Activated CD8-positive, alpha-beta memory T cell treated with anti-CD3 and anti-CD28 coated beads, Interleukin-2, amount 10 ng/mL, durations not matched to agents 7 days and 5 days (primary cell): Measurements from ENCODE around the gene CACTIN. TPM values are rescaled to one million over a fixed set of nuclear protein-coding genes. Genes with fewer than 3 reads are reported as not detected.
A peak's percentile ranks its signal among the peaks of the same experiment; 100 is the strongest.
"Not testable (repeated sequence)": the region's sequence is repeated elsewhere in the genome, so short reads cannot be mapped to it uniquely, and the experiment has no call there.

Source experiments
- ATAC-seq: fragments of 150-1000 bp; cut with Tn5 transposase; one replicate; pipeline ENCODE4 v1.10.0; 2021; ENCODE audit warnings: moderate library complexity
- CTCF ChIA-PET: fragments of 350-600 bp; sonication (Branson Sonifier 250); formaldehyde crosslinking; loops from one replicate; lab custom pipeline; 2021; ENCODE audit warnings: antibody characterized with exemption; lab: Charles Lee
- DNase-seq: peaks from one replicate; pipeline ENCODE4 v3.0.0-alpha.2; 2020
- H3K27ac Mint-ChIP-seq: one replicate; pipeline ENCODE4 v1.8.0; 2021; ENCODE audit warnings: mild to moderate bottlenecking, mixed read lengths
- H3K27me3 Mint-ChIP-seq: one replicate; pipeline ENCODE4 v1.8.0; 2021; ENCODE audit warnings: mixed read lengths
- H3K36me3 Mint-ChIP-seq: one replicate; pipeline ENCODE4 v1.8.0; 2021; ENCODE audit warnings: mild to moderate bottlenecking, mixed read lengths
- H3K4me1 Mint-ChIP-seq: one replicate; pipeline ENCODE4 v1.8.0; 2021; ENCODE audit warnings: mixed read lengths
- H3K4me3 Mint-ChIP-seq: one replicate; pipeline ENCODE4 v1.8.0; 2021; ENCODE audit warnings: mild to moderate bottlenecking, moderate library complexity, mixed read lengths
- H3K9me3 Mint-ChIP-seq: one replicate; pipeline ENCODE4 v1.8.0; 2022; ENCODE audit warnings: low read depth, mixed read lengths
- total RNA-seq, 2 experiments: library from RNA; stranded (reverse); gene quantifications; one replicate each; pipeline ENCODE4 v1.2.3, GENCODE V29; 2021

Gene CACTIN
- total RNA-seq, 2 experiments from 2014 or later, result 33.4 to 33.7 TPM

DNA sequence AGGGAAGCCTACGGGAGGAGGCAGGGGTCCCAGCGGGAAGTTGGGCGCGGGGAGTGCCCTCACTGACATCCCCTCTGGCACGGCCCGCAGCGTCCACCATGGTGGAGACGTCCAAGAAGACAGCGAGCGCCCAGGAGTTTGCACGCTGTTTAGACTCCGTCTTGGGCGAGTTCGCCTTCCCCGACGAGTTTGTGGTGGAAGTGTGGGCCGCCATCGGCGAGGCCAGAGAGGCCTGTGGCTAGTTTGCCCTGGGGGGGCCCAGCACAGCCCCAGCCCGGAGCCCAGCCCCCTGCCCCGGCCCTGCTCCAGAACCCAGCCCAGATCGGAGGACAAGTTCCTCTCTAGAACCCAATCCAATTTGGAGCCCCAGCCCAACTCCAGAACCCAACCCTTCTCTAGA is 36.6 kb downstream of the CACTIN start:
- H3K4me1 Mint-ChIP-seq, result no peaks in the 10 kb centered on the region
- H3K36me3 Mint-ChIP-seq, result no peaks in the 10 kb centered on the region
- no peak overlapping the region for H3K4me3 Mint-ChIP-seq
- no peaks in the 10 kb centered on the region for H3K27me3 Mint-ChIP-seq
- DNase-seq, result no peak
- ATAC-seq, result no peak
- CTCF ChIA-PET, result interaction anchor here (2.4 kb wide), 1 partner anchor 103 kb away, joined by 6 read pairs; no protein-coding TSS in a partner anchor
- H3K9me3 Mint-ChIP-seq, result no peaks in the 10 kb centered on the region
- H3K27ac Mint-ChIP-seq, result no peak overlapping the region

DNA sequence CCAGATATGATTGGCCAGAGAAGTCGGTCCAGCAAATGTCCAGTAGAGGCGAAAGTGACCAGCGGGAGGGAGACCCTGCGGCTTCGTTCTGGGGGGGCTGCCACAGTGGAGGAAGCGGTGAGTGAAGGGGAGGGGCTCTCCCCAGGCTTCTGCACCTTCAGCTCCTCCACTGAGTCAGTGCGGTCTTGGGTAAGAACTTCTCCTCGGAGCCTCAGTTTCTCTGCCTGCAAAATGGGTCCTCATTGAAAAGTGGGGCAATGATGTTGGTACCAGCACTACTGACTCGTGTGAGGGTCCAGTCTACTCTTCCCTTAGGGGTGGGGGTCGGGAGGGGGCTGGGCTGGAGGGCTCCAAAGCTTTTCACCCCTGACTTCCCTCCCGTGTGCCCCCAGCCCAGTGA is 37.2 kb downstream of the CACTIN start:
- no peaks in the 10 kb centered on the region for H3K36me3 Mint-ChIP-seq
- H3K27ac Mint-ChIP-seq, result no peak overlapping the region
- DNase-seq, result no peak
- H3K9me3 Mint-ChIP-seq, result no peaks in the 10 kb centered on the region
- CTCF ChIA-PET, result no interaction called here
- ATAC-seq, result no peak
- H3K4me3 Mint-ChIP-seq, result no peak overlapping the region
- H3K27me3 Mint-ChIP-seq, result no peaks in the 10 kb centered on the region
- no peaks in the 10 kb centered on the region for H3K4me1 Mint-ChIP-seq

DNA sequence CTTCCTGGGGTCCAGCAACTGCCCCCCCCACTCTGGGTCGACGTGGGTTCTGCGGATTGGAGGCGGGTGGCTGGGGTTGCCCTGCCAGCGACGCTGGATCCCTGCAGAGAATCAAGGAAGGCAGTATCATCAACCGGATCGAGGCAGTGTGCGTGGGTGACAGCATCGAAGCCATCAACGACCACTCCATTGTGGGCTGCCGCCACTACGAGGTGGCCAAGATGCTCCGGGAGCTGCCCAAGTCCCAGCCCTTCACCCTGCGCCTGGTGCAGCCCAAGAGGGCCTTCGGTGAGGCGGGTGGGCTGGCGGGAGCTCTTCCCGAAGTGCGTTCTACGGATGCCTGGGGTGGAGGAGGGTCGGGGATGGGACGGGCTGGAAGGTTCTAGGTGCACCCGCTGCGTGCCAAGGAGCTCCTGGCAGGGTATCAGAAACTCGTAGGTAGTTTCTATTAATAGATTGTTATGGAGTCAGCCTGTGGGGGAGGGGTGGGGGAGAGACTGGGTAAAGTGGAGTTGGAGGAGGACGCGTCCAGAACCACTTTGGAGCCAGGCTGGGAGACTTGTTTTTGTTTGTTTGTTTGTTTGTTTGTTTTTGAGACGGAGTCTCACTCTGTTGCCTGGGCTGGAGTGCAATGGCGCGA is 39.8 kb downstream of the CACTIN start:
- ATAC-seq (no peak), DNase-seq (no peak)
- CTCF ChIA-PET, result interaction anchor here (1.2 to 2.1 kb wide), 2 partner anchors 32 to 42 kb away, joined by 3 to 9 read pairs; no protein-coding TSS in a partner anchor
- no peaks in the 10 kb centered on the region for H3K9me3 Mint-ChIP-seq
- H3K36me3 Mint-ChIP-seq, result no peaks in the 10 kb centered on the region
- peaks cover 6% of the 10 kb centered on the region for H3K27me3 Mint-ChIP-seq
- H3K27ac Mint-ChIP-seq, result no peak overlapping the region
- no peak overlapping the region for H3K4me3 Mint-ChIP-seq
- H3K4me1 Mint-ChIP-seq, result no peaks in the 10 kb centered on the region

DNA sequence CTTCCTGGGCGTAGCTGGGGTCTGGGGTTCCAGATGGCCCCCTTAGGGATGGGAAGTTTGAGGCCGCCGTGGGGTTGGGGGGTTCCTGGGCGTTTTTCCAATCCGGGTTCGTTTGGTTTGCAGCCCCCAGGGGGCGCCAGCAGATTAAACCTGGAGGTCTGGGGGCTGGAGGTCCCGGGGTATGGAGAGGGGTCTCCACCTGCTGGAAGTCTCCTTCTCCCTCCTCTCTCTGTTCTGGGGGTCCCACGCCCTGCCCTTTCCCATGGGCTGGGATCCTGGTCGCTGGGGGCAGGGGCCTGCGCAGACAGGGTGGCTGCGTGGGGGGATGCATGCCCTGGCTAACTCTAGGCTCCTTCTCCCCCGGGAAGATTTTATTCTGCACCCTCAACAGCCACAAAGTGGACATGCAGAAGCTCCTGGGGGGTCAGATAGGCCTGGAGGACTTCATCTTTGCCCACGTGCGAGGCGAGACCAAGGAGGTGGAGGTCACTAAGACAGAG is 40.4 kb downstream of the CACTIN start:
- CTCF ChIA-PET, result interaction anchor here (0.5 to 1.7 kb wide), 7 partner anchors 16 to 69 kb away, joined by 3 to 7 read pairs (median 4); partner anchors contain the start of gene TBXA2R
- H3K36me3 Mint-ChIP-seq, result no peaks in the 10 kb centered on the region
- H3K27ac Mint-ChIP-seq, result no peak overlapping the region
- no peaks in the 10 kb centered on the region for H3K9me3 Mint-ChIP-seq
- no peak for DNase-seq
- no peak overlapping the region for H3K4me3 Mint-ChIP-seq
- ATAC-seq, result no peak
- H3K27me3 Mint-ChIP-seq, result peaks cover 6% of the 10 kb centered on the region
- no peaks in the 10 kb centered on the region for H3K4me1 Mint-ChIP-seq

DNA sequence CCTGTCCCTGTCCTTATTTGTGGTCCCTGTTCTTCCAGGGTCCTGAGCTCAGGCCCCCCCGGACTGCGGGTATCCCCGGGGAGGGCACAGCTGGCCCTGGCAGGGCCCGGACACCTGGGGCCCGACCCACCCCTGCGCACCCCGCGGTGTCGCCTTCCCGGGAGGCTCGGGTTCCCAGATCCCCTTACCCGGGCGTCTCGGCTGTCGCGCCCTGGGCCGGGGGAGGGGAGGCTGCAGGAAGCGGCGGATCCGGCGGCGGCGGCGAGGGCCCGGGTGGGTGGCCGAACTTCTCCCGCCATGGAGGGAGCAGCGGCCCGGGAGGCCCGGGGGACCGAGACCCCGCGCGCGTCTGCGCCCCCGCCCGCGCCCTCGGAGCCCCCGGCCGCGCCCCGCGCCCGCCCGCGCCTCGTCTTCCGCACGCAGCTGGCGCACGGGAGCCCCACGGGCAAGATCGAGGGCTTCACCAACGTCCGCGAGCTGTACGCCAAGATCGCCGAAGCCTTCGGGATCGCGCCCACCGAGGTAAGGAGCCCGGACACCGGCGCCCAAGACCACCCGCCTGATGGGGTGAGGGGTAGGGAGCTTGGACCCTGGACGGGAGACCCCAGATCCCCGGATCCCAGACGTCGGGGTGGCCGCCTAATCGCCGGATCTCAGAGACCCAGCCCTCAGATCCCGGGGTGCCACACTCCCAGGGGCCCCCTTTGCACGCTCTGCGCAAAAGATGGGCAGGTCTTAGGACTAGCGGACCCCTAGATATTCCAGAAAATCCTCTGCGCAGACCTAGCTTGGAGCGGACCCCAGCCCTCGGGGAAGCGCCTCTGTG is 41.1 kb downstream of the CACTIN start, which contains the start of gene GIPC3:
Gene GIPC3 (plus strand): TSS at position 178 of the 826 bp plus-strand sequence. CDS start 120 bp downstream, at position 298.
- H3K4me1 Mint-ChIP-seq, result no peaks in the 10 kb centered on the region
- H3K36me3 Mint-ChIP-seq, result no peaks in the 10 kb centered on the region
- ATAC-seq (peak; percentile 27), DNase-seq (no peak)
- H3K27ac Mint-ChIP-seq, result no peak within 1 kb of the TSS
- H3K4me3 Mint-ChIP-seq, result no peak within 1 kb of the TSS
- CTCF ChIA-PET, result interaction anchor here (0.5 to 1.7 kb wide), 7 partner anchors 16 to 68 kb away, joined by 3 to 7 read pairs (median 4); partner anchors contain the start of gene TBXA2R
- no peaks in the 10 kb centered on the region for H3K9me3 Mint-ChIP-seq
- H3K27me3 Mint-ChIP-seq, result peaks cover 6% of the 10 kb centered on the region

DNA sequence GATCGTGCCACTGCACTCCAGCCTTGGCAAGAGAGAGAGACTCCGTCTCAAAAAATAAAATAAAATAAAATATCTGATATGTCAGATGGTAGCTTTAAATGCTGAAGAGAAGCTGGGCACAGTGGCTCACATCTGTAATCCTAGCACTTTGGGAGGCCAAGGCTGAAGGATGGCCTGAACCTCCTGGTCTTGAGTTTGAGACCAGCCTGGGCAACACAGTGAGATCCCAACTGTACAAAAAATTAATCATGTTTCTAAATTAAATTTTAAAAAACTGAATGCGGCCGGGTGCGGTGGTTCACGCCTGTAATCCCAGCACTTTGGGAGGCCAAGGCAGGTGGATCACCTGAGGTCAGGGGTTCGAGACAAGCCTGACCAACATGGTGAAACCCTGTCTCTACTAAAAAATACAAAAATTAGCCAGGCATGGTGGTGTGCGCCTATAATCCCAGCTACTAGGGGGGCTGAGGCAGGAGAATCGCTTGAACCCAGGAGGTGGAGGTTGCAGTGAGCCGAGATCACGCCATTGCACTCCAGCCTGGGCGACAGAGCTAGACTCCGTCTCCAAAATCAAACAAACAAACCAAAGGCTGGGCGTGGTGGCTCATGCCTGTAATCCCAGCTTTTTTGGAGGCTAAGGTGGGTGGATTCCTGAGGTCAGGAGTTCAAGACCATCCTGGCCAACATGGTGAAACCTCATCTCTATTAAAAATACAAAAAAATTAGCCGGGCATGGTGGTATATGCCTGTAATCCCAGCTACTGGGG is 42.4 kb downstream of the CACTIN start:
- H3K27ac Mint-ChIP-seq, H3K4me1 Mint-ChIP-seq, H3K9me3 Mint-ChIP-seq, H3K36me3 Mint-ChIP-seq, ATAC-seq, H3K4me3 Mint-ChIP-seq, H3K27me3 Mint-ChIP-seq, DNase-seq: not testable (repeated sequence)
- CTCF ChIA-PET, result interaction anchor here (0.8 to 1.7 kb wide), 3 partner anchors 14 to 39 kb away, joined by 3 to 7 read pairs (median 4); no protein-coding TSS in a partner anchor

DNA sequence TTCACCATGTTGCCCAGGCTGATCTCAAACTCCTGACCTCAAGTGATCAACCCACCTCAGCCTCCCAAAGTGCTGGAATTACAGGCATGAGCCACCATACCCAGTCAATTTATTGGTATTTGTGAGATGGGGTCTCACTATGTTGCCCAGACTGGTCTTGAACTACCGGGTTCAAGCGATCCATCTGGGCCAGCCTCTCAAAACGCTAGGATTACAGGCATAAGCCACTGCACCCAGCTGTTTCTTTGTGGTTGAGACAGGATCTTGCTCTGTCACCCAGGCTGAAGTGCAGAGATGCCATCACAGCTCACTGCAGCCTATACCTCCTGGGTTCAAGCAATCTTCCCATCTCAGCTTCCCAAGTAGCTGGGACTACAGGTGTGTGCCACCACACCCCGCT is 44.8 kb downstream of the CACTIN start:
- H3K27ac Mint-ChIP-seq, H3K27me3 Mint-ChIP-seq, H3K4me3 Mint-ChIP-seq, H3K36me3 Mint-ChIP-seq, DNase-seq, H3K4me1 Mint-ChIP-seq, H3K9me3 Mint-ChIP-seq, ATAC-seq: not testable (repeated sequence)
- CTCF ChIA-PET, result interaction anchor here (0.8 kb wide), 1 partner anchor 37 kb away, joined by 4 read pairs; no protein-coding TSS in a partner anchor

DNA sequence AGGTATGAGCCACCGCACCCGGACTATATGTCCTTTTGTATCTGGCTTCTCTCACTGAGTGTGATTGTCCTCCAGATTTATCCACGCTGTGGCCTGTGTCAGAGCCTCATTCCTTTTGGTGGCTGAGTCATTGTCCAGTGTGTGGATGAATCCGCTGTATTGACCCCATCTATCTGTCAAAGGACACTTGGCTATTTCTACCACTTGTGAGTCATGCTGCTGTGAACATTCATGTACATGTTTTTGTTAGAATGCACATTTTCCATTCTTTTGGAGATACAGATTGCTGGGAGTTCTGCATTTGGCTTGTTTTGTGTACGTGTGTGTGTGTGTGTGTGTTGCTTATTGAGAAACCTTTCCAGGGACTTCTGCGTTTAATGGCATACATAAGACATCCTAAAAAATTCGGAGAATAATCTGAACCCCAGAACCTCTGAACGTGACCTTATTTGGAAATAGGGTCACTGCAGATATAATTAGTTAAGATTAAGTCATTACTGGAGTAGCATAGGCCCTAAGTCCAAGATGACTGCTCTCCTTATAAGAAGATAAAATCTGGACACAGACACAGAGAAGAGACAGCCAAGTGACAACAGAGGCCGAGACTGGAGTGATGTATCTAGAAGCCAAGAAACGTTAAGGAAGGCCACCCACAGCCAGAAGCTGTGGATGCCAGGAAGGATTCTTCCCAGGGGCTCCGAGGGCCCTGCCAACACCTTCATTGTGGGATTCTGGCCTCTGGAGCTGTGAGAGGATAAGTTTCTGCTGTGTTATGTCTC is 46.2 kb downstream of the CACTIN start:
- Mint-ChIP-seq H3K9me3 (no peaks in the 10 kb centered on the region), H3K27me3 (peaks cover 6% of the 10 kb centered on the region), H3K4me3 (no peak overlapping the region), H3K27ac (no peak overlapping the region), H3K36me3 (peaks cover 1% of the 10 kb centered on the region), H3K4me1 (no peaks in the 10 kb centered on the region)
- no peak for ATAC-seq
- no peak for DNase-seq
- CTCF ChIA-PET, result no interaction called here

DNA sequence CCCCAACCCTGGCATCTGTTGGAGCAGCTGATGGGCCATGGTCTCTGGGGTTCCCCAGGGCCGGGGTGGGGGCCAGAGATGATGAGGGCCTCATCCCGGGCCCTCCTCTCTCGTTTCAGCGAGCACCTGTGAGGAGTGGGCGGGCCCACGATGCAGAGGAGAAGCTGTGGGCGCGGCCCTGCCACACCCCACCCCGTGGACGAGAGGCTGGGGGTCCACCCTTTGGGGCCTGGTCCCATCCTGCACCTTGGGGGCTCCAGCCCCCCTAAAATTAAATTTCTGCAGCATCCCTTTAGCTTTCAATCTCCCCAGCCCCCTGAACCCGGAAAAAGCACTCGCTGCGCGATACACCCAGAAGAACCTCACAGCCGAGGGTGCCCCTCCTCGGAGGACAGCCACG is 48.2 kb downstream of the CACTIN start:
- Mint-ChIP-seq H3K27ac (no peak overlapping the region), H3K4me1 (peaks cover 3% of the 10 kb centered on the region), H3K4me3 (no peak overlapping the region), H3K27me3 (peaks cover 2% of the 10 kb centered on the region), H3K9me3 (no peaks in the 10 kb centered on the region), H3K36me3 (peaks cover 10% of the 10 kb centered on the region)
- CTCF ChIA-PET, result no interaction called here
- ATAC-seq (no peak), DNase-seq (no peak)

DNA sequence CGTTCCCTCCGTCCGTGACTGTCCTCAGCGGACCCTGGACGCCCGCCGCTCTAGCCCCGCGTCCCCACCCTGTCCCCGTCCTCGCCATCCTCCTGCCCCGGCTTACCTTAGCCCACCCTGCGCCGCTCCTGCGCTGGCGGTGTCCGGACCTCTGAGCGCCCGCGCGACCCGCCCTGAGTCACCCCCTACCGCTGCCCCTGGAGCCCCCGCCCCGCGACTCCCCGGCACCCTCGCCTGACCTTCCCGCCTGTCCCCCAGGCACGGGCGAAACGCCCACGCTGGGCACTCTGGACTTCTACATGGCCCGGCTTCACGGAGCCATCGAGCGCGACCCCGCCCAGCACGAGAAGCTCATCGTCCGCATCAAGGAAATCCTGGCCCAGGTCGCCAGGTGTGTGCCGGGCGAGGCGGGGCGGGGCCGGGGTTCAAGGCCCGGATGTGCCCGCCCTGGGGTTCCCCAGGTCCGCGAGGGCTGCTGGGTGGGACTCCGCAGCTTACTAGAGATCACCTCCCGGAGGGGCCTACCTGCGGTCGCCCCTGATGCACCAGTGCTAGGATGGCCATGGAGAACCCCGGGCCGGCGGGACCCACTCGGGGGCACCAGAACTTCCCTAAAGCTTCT is 48.8 kb downstream of the CACTIN start:
- Mint-ChIP-seq H3K4me3 (no peak overlapping the region), H3K4me1 (peaks cover 3% of the 10 kb centered on the region), H3K36me3 (peaks cover 10% of the 10 kb centered on the region), H3K9me3 (no peaks in the 10 kb centered on the region), H3K27ac (no peak overlapping the region), H3K27me3 (no peaks in the 10 kb centered on the region)
- ATAC-seq (no peak), DNase-seq (no peak)
- CTCF ChIA-PET, result interaction anchor here (0.5 kb wide), 1 partner anchor 557 kb away, joined by 4 read pairs; no protein-coding TSS in a partner anchor

DNA sequence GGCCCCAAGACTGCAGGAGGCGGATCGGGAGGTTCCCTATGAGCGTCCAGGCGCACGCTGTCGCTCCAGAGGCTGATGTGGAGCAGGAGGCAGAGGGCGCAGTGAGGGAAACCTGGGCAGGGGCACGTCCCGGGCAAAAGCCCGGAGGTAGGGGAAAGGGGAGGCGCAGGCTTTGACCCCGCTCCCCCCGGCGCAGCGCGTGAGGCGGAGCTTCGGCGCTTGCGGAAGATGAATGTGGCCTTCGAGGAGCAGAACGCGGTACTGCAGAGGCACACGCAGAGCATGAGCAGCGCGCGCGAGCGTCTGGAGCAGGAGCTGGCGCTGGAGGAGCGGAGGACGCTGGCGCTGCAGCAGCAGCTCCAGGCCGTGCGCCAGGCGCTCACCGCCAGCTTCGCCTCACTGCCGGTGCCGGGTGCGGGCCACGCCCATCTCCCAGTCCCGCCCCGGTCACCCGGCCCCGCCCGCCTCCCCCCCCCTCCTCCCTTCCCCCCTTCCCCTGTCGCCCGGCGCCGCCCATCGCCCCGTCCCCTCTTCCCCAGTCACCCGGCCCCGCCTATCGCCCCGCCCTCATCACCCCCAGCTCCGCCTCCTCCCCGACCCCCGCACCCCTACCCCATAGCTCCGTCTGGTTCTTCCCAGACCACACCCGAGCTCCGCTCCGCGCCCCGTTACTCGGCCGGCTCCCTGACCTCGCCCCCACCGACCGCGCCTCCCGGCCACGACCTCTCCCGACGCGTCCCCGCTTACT is 49.7 kb downstream of the CACTIN start:
- no peak for DNase-seq
- H3K4me1 Mint-ChIP-seq, result peaks cover 6% of the 10 kb centered on the region
- peaks cover 10% of the 10 kb centered on the region for H3K36me3 Mint-ChIP-seq
- H3K27ac Mint-ChIP-seq, result no peak overlapping the region
- no peak overlapping the region for H3K4me3 Mint-ChIP-seq
- no peaks in the 10 kb centered on the region for H3K9me3 Mint-ChIP-seq
- CTCF ChIA-PET, result interaction anchor here (0.5 kb wide), 1 partner anchor 556 kb away, joined by 4 read pairs; no protein-coding TSS in a partner anchor
- no peaks in the 10 kb centered on the region for H3K27me3 Mint-ChIP-seq
- no peak for ATAC-seq
